Stimulated activated CD8-positive, alpha-beta memory T cell treated with anti-CD3 and anti-CD28 coated beads, Interleukin-7, amount 100 ng/mL, for 24 hours (primary cell): ENCODE measurements around the gene LRRFIP2.
"Not testable (repeated sequence)": the region's sequence is repeated elsewhere in the genome, so short reads cannot be mapped to it uniquely, and the experiment has no call there.

ENCODE experiments used
- DNase-seq: peaks from one replicate; pipeline ENCODE4 v3.0.0-alpha.2; 2020; ENCODE audit warnings: low read depth

LRRFIP2 gene

GRCh38 chr3:37058117-37058516 lies 116.3 kb downstream of the LRRFIP2 start:
- DNase-seq = no peak

DNA sequence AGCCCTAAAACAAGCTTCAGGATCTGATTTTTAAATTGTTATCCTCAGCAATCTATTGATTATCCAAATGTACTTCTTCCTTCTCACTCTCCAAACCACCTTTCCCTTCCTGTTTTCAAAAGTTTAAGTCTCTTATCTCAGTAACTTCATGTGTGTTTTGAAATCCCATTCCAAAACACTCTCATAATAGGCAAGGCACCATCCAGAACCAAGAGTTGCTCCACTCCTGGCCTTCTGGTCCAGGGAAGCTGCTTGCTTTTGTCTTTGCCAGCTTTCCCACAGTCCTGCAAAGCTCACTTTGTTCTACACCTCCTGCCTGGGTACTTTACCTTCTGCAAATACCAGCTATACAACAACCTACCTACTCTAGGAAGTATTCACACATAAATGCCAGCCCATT lies 117.6 kb downstream of the LRRFIP2 start:
- DNase-seq = no peak

GRCh38 chr3:37055077-37055476 lies 119.3 kb downstream of the LRRFIP2 start:
- not testable (repeated sequence) for DNase-seq

DNA sequence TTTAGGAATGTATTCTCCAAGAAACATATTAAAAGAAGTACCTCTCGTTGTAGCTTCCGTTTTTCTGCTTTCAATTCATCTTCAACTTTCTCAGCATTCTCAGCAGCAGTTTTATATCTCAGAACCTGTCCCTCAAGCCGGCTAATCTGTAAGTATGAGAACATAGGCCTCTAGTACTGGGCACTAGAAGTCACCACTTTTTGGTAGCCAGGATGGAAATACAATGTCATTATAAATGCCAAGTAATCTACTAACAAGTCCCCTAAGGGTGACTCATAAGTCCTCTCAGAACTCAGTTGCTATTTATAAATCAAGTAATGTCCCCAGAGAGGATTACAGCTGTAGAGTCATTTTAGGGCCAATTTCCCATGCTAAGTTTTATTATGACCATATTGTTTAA lies 120.0 kb downstream of the LRRFIP2 start:
- no peak for DNase-seq

DNA sequence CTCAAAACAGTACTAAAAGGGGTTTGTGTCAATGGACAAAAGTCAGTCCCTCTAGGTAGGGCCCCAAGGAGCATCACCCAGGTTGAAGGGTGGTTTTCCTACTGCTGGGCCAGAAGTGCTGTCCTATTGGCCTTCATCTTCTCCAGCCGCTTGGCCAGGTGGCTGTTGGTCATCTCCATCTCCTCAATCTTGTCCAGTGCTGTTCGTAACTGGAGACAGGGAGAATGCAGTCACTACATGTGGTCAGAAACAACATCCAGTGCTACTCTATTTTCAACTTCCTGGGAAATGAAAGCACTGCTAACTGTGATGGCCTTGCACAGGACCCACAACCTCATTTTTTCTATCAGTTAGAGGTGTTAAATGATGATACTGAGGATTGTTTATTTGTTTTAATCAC lies 120.6 kb downstream of the LRRFIP2 start:
- DNase-seq = no peak

- no peak for DNase-seq
These were observed 121.0 kb downstream of the LRRFIP2 start for GRCh38 chr3:37053337-37053736.

GRCh38 chr3:37052860-37053259 lies 121.5 kb downstream of the LRRFIP2 start:
- DNase-seq = no peak

GRCh38 chr3:37050282-37050681 lies 124.1 kb downstream of the LRRFIP2 start:
- no peak for DNase-seq

DNA sequence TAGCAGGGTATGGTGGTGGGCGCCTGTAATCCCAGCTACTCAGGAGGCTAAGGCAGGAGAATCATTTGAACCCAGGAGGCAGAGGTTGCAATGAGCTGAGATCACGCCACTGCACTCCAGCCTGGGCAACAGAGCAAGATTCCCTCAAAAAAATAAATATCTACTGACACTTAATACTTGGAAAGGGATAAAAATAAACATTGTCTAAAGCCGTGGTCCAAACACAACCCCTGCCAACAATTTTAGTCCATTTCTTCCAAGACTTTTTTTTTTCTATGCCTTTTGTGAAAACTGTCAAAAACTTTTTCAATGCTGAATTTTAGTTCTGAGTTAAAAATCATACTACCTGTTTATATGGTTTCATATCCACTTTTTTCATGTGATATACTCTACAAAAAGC lies 131.7 kb downstream of the LRRFIP2 start:
- DNase-seq = not testable (repeated sequence)

- DNase-seq = no peak
These were observed 132.7 kb downstream of the LRRFIP2 start for GRCh38 chr3:37041546-37042195.

- DNase-seq = no peak
These were observed 134.2 kb downstream of the LRRFIP2 start for GRCh38 chr3:37040231-37040630.

DNA sequence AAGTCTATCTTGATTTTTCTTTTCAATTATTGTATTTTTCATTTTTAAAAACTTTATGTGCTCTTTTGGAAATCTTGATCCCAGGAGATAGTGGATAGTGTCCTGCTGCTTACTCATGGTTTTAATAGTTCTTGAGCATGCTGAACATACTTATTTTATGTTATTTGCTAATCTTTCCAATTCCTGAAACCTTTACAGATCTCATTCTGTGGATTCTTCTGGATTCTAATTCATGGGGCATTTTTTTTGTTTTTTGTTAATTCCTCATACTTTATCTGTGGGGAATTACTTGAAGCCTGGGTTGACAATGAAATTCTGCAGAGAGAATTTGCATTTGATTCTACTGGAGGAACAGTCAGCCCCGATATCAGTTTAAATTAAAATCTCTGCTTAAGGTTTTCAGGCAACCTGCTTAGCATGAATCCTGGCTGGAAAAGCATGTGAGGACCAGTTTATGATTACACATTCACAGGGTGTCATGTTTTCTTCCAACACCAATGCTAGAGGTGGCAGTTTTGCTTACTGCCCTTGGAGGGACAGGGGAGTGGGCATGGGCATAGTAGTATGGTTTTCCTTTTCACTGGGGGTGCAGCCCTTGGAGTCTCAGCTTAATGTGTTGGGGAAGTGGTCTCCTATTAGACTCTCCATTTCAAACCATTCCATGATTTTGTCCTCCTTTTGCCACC lies 135.1 kb downstream of the LRRFIP2 start:
- no peak for DNase-seq

DNA sequence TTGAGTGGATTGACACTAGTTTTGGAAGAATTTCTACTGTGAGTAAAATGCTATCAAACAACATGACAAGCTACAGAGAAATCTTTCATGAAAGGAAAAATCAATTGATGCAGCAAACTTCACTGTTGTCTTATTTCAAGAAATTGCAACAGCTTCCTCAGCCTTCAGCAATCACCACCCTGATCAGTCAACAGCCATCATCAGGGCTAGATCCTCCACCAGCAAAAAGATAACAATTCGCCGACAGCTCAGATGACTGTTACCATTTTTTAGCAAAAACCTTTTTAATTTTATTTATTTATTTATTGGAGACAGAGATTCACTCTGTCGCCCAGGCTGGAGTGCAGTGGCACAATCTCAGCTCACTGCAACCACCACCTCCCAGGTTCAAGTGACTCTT lies 137.0 kb downstream of the LRRFIP2 start:
- DNase-seq = no peak

GRCh38 chr3:37032961-37033360 lies 141.4 kb downstream of the LRRFIP2 start:
- DNase-seq = no peak

DNA sequence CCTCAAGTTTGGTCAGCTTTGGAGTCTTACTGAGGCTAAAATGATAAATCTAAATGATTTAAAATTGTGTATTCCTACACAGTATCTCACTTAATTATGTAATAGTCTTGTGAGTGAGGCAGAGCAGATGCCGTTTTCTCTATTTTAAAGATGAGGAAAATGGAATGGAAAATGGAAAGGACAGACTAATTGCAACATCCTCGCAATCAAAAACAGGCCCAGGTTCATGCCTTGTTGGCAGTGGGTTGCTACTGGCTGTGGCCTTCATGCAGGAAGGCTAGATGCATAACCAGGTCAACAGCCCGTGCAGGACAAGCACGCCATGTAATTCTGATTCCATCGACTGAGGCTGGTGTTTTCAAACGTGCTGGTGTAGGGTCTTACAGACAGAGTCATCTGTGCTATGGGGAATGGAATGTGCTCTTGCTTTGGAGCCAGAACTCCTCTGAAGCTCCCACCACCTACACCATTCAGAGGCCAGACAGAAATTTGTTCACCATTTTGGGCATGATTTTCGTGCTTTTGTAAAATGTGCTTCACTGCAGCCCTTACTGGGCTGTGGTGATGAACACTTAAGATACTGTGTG lies 143.2 kb downstream of the LRRFIP2 start:
- DNase-seq = no peak

DNA sequence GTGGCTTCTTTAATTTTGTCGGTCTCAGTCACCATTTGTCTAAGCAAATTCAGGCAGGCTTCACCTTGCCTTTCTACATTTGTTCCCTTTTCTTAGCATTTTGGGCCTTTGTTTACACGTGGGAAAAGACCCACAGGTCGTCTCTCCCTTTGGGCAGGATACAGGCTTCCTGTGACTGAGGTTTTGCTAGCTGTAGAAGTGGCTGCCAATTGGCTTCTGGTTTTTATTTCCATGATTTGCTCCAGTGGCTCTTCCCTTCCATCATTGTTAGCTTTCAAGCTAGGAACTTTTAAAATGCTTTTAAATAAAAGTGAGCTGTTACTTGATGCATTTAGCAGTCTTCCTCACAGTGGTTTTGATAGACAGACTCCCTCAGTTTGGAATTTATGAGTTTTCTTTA lies 143.8 kb downstream of the LRRFIP2 start:
- no peak for DNase-seq

DNA sequence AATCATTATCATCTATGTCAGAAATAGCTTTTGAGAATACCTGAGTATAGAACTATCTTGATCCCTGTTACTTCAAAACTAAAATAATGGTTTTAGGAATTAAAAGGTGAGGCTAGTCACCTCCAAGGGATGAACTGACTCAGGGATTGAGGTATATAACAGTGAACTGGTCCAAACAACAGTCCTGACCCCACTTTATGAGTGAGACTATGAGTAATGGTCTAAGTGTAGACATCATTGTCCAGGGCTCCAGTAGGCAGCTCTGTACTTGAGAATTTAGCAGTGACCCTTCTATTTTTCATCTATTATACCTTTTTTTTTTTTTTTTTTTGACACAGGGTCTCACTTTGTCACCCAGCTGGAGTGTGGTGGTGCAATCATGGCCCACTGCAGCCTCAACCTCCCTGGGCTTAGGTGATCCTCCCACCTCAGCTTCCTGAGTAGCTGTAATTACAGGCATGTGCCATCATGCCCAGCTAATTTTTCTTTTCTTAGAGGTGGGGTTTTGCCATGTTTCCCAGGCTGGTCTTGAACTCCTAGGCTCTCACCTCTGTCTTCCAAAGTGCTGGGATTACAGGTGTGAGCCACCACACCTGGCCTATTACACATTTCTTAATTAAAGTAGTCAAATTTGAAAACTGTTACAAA lies 144.7 kb downstream of the LRRFIP2 start:
- no peak for DNase-seq

DNA sequence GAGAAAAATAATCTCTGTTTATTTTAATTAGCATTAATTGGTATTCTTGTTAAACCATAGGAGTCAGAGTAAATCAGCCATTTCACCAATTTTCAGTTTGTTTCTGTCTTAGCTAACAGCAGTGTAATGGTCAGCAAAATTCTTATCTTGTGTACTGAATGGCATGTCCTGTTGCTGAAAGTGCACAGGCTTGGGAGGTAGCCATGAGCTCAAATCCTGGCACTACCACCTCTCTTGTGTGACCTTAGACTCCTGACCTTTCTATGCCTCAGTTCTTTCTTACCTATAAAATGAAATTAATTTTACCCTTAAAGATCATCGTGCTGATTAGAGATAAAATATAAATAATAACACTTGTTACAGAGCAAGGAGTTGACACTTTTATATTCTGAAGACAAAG lies 145.3 kb downstream of the LRRFIP2 start:
- DNase-seq = no peak

DNA sequence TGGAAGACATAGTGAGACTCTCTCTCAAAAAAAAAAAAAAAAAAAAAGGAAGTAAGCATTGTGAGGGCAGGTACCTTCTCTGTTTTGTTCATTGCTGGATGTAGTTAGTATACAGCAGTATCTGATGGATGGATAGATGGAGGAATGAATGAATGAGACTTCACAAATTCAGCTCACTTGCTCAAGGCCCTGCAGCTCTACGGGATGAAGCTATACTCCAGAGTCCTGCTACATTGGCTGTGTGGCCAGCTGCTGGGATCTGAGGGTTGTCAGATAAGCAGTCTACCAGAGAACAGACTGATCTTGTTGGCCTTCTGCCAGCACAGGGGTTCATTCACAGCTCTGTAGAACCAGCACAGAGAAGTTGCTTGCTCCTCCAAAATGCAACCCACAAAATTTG lies 146.1 kb downstream of the LRRFIP2 start:
- DNase-seq = no peak

DNA sequence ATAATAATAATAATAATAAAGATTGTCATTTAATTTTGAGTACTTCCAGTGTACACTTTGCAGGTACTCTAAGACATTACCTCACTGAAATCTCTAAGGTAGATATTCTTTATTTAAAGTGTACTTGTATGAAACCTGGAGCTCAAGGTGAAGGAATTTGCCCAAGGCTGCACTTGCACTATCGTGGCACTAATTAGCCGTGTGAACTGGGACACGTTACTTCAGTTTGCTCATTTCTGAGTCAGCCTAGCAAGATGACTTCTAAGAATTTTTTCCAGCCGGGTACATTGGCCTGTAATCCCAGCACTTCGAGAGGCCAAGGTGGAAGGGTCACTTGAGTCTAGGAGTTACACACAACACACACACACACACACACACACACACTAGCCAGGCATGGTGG lies 147.5 kb downstream of the LRRFIP2 start:
- DNase-seq = no peak

DNA sequence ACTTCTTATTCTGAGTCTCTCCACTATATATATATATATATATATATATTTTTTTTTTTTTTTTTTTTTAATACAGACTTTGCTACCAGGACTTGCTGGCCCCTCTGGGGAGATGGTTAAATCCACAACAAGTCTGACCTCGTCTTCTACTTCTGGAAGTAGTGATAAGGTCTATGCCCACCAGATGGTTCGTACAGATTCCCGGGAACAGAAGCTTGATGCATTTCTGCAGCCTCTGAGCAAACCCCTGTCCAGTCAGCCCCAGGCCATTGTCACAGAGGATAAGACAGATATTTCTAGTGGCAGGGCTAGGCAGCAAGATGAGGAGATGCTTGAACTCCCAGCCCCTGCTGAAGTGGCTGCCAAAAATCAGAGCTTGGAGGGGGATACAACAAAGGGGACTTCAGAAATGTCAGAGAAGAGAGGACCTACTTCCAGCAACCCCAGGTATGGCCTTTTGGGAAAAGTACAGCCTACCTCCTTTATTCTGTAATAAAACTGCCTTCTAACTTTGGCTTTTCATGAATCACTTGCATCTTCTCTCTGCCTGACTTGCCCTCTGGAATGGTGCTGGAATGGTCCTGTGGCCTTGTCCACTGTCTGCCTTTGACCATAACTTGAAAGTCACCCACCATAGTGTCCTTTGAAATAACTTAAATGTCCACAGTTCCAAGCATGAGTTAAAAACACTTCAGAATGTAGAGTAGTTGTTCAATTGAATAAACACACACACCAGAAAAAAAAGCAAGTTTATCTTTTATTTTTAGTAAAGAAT lies 148.6 kb downstream of the LRRFIP2 start:
- no peak for DNase-seq

- DNase-seq = no peak
These were observed 149.5 kb downstream of the LRRFIP2 start for GRCh38 chr3:37024820-37025405.
